Measurements from ENCODE around the gene WWOX.

WWOX gene

GRCh38 chr16:78211946-78212345, 112.5 kb downstream of the WWOX start:
- intact Hi-C loops (cut with DNase I; ENCODE audit: low total_unique reads) = no loop called here
- Histone ChIP-seq H3K4me1 (peaks cover 0 to 16% (median 2%) of the 10 kb centered on the region in 4 donors), H3K4me3 (no peak overlapping the region), H3K27ac (no peak overlapping the region), H3K9me3 (no peaks in the 10 kb centered on the region), H3K27me3 (no peaks in the 10 kb centered on the region), H3K36me3 (no peaks in the 10 kb centered on the region)
- no peak for DNase-seq
- no peak for TF ChIP-seq CTCF (IDR thresholded peaks at IDR 0.05)

- DNase-seq = no peak
- TF ChIP-seq CTCF (IDR thresholded peaks at IDR 0.05) = no peak
- H3K27me3 ChIP-seq = no peaks in the 10 kb centered on the region
- H3K27ac ChIP-seq = no peak overlapping the region
- peaks cover 0 to 16% (median 2%) of the 10 kb centered on the region in 4 donors for H3K4me1 ChIP-seq
- intact Hi-C loops (cut with DNase I; ENCODE audit: low total_unique reads) = no loop called here
- no peak overlapping the region for H3K4me3 ChIP-seq
- no peaks in the 10 kb centered on the region for H3K36me3 ChIP-seq
- no peaks in the 10 kb centered on the region for H3K9me3 ChIP-seq
Observed at GRCh38 chr16:78212674-78213073, 113.2 kb downstream of the WWOX start.

GRCh38 chr16:78213751-78214150, 114.3 kb downstream of the WWOX start:
- TF ChIP-seq CTCF (IDR thresholded peaks at IDR 0.05) = no peak

GRCh38 chr16:78215222-78215621, 115.8 kb downstream of the WWOX start:
- H3K27ac ChIP-seq = no peak overlapping the region
- H3K27me3 ChIP-seq = no peaks in the 10 kb centered on the region
- no peak for DNase-seq
- no peak overlapping the region for H3K4me3 ChIP-seq
- H3K36me3 ChIP-seq = no peaks in the 10 kb centered on the region
- no peaks in the 10 kb centered on the region for H3K9me3 ChIP-seq
- intact Hi-C loops (cut with DNase I; ENCODE audit: low total_unique reads) = no loop called here
- no peak for TF ChIP-seq CTCF (IDR thresholded peaks at IDR 0.05)
- H3K4me1 ChIP-seq = peaks cover 0 to 10% (median 2%) of the 10 kb centered on the region in 4 donors

More at GRCh38 chr16:78213751-78214150, 114.3 kb downstream of the WWOX start:
- intact Hi-C loops (cut with DNase I; ENCODE audit: low total_unique reads) = no loop called here
- no peak for DNase-seq
- Histone ChIP-seq H3K27ac (no peak overlapping the region), H3K9me3 (no peaks in the 10 kb centered on the region), H3K36me3 (no peaks in the 10 kb centered on the region), H3K4me1 (peaks cover 0 to 16% (median 2%) of the 10 kb centered on the region in 4 donors), H3K27me3 (no peaks in the 10 kb centered on the region), H3K4me3 (no peak overlapping the region)

GRCh38 chr16:78216166-78216745, 116.8 kb downstream of the WWOX start:
- Histone ChIP-seq H3K27me3 (no peaks in the 10 kb centered on the region), H3K36me3 (no peaks in the 10 kb centered on the region), H3K4me1 (no peaks in the 10 kb centered on the region), H3K9me3 (no peaks in the 10 kb centered on the region), H3K27ac (no peak overlapping the region), H3K4me3 (no peak overlapping the region)
- TF ChIP-seq CTCF (IDR thresholded peaks at IDR 0.05) = no peak
- intact Hi-C loops (cut with DNase I; ENCODE audit: low total_unique reads) = no loop called here
- no peak for DNase-seq

- Histone ChIP-seq H3K36me3 (no peaks in the 10 kb centered on the region), H3K4me3 (no peak overlapping the region), H3K4me1 (no peaks in the 10 kb centered on the region), H3K27me3 (no peaks in the 10 kb centered on the region), H3K9me3 (no peaks in the 10 kb centered on the region), H3K27ac (no peak overlapping the region)
- intact Hi-C loops (cut with DNase I; ENCODE audit: low total_unique reads) = no loop called here
- no peak for DNase-seq
- no peak for TF ChIP-seq CTCF (IDR thresholded peaks at IDR 0.05)
Observed at GRCh38 chr16:78217276-78217675, 117.8 kb downstream of the WWOX start.

All from tibial artery (tissue), 4 donors.